Activated CD4-positive, CD25-positive, alpha-beta regulatory T cell treated with anti-CD3 and anti-CD28 coated beads, Interleukin-2, amount 50 U/mL, for 72 hours (primary cell): ENCODE results near the gene CHRNA1.

Experiments
- DNase-seq: peaks from one replicate; pipeline ENCODE4 v3.0.0; 2021

CHRNA1 gene

DNA sequence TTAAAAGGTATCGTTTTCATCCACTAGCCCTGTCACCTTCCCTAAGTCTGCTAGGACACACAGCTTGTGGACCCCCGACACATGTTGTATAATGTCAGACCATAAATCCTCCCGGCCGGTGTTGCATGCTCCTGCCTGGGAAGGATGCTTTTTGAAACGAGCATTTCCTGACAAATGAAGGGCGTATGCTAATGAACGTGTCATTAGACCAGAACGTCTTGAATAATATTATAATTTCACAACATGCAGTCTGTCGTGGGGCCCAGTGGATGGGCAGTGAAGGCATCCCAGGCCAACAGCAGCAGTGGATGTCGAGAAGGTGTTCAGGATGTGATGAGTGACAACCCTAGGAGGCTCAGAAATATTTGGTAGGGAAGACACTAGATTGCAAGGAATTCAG, 7.5 kb downstream of the CHRNA1 start:
- DNase-seq = no peak

DNA sequence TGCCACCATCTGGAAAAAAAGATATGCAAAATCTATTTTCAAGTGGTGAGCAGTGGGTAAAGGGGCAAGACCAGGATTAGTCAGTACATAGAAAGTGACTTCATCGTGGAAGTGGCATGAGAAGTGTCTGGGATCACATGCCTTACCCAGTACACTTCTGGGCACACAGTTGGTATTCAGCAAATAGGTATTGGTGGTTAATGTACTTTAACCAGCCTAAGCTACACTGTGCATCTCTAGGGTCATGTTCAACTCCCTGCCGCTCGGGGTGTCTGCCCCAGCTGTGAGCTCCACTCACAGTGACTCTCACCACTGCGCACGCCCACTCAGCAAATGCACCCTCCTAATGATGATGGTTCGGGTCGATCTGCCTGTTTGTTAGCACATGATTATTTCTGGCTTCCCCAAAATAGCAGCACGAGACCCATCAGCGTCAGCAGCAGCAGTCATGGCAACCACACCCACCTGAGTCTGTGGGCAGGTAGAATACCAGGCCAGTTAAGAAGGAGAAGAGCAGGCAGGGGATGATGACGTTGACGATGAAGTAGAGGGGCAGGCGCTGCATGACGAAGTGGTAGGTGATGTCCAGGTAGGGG, 11.1 kb downstream of the CHRNA1 start:
- DNase-seq = no peak

DNA sequence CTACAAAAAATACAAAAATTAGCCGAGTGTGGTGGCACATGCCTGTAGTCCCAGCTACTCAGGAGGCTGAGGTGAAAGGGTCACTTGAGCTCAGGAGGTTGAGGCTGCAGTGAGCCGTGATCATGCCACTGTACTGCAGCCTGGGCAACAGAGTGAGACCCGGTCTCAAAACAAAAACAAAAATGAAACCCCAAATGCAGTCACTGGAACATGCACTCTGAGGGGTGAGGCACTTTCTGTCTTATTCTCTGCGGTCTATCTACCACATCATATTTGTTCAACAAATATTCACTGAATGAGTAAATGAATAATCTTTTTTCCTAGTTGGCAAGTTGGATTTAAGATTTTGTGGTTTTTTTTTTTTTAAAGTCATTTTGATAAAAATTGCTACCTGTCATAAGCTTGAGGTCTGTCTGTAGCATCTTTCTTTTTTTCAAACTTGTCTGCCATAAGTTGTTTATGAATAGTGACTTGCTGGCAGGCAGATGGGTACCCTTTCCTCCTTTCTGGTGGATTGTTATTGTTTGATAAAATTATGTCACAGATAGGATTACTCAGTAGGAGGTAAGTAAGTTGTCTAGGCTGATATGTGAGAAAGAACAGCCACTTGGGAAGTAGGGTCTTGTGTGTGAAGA, 11.8 kb downstream of the CHRNA1 start:
- no peak for DNase-seq

DNA sequence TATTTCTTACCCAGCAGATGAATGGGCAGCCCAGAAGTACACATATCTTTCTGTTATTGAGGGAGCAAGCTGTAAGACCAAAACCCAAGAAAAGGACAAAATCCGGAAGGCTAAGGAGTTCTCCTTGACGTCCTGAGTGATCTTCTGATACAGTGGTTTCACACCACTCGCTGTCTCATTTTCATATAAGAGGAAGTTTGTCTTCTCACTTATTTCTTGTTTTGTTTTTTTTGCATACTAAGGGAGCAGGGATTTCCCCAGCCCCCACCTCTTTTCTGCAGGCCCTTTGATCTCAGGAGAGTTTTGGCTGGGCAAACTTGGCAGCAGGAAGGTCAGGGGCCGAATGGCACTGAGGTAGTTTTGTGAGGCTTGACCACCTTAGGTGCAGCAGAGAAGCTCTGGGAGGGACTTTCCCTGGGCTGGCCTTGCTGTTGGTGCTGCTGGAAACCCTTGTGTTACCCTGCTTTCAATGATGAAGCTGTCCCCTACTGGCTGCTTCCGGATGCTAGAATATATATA, 13.3 kb downstream of the CHRNA1 start:
- peak; percentile 55 for DNase-seq

DNA sequence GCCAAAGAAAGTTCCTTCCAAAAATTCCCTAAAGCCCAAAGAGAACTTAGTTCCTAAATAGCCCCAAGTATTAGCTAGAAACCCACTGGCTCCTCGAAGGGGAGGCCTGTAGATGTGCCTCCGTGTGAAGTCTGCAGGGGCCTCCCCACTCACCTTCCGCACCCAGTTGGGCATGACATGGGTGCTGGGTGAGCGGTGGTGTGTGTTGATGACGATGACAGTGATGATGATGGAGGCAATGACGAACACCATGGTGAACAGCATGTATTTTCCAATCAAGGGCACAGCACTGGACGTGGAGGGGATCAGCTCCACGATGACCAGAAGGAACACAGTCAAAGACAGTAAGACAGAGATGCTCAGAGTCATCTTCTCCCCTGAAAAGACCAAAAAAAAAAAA, 14.5 kb downstream of the CHRNA1 start:
- DNase-seq = no peak

DNA sequence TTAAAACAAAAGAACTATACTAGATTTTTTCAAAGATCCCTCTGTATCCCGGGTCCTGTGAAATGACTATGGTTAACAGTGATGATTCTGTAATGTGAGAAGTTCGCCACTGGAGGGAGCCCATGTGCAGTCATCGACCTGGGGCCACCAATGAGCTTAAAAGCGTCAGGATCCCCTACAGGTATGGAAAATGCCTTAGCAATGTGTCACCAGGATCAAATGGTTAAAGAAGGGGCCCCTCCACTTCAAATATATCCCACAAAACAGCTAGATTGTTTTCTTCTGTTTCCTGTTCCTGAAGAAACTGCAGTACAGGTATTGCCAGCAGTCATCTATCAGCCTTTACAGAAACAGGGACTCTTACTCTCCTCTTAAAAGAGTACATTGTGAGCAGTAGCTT, 15.3 kb downstream of the CHRNA1 start:
- peak; percentile 67 for DNase-seq

DNA sequence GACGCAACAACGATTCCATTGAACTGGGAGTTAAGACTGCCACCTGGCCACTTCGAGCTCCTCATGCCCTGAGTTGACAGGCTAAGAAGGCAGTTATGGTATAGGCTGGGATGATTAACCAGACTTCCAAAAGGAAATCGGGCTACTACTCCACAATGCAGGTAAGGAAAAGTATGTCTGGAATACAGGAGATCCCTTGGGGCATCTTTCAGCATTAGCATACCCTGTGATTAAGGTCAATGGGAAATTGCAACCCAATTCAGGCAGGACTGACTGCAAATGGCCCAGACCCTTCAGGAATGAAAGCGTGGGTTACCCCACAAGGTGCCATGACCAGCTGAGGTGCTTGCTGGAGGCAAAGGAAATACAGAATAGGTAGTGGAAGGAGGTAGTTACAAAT, 19.1 kb downstream of the CHRNA1 start:
- DNase-seq = no peak

DNA sequence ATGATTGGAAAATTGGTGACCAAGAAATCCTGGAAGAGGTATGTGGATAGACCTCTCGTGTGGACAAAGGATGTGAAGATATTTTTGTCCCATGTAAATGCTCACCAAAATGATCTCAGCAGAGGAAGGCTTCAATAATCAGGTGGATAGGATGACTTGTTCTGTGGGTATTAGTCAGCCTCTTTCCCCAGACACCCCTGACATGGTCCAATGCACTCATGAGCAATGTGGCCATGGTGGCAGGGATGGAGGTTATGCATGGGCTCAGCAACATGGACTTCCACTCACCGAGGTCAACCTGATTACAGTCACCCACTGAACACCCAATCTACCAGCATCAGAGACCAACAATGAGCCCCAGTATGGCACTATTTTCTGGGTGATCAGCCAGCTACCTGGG, 20.2 kb downstream of the CHRNA1 start:
- no peak for DNase-seq

DNA sequence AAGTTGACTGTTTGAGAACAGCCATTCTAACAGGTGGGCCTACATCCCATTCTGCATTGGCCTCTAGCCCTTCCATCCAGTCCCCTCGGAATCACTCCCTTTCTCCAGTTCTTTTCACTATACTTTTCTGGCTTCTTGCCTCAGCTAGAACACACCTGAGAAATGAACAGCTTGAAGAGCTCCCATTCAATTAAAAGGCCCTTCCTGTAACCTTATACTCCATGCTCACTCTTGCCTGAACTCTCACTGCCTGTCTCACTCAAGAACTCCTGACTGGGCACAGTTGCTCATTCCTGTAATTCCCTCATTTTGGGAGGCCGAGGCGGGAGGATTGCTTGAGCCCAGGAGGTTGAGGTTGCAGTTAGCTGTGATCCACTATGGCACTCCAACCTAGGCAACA, 23.6 kb downstream of the CHRNA1 start:
- no peak for DNase-seq

DNA sequence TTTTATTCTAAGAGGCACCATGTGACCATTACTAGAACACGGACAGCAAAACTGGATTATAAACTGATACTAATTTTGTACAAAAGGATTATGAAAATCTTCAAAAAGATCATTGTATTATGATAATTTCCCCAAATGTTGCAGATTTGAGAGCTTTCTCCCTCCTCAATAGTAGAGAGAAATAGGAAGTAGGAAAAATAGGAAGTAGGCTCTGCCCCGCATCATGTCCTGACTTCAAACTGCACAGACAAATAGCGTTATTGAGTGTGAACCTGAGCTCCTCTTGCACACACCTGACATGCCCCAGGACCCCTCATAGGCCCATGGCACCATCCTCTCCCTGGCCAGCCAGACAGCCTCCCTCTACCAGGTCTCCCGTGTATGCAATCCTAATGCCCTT, 25.4 kb downstream of the CHRNA1 start:
- DNase-seq = no peak

DNA sequence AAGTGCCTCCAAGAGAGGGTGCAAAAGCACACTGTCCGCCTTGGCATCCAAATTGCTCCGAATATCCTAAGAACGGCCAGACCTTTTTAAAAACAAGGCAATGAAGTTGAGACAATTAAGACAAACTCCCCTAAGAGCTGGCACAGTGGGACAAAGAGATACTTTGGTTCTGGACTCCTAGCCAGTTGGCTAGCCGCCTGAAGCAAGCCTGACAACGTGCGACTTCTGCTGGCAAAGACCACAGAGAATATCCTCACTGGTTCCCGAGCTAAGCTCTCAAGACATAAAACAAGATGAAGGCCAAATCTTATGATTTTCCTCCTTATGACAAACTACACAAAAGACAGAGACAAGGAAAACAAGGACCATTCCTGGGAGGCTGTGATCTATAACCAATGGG, 32.7 kb downstream of the CHRNA1 start:
- DNase-seq = no peak

DNA sequence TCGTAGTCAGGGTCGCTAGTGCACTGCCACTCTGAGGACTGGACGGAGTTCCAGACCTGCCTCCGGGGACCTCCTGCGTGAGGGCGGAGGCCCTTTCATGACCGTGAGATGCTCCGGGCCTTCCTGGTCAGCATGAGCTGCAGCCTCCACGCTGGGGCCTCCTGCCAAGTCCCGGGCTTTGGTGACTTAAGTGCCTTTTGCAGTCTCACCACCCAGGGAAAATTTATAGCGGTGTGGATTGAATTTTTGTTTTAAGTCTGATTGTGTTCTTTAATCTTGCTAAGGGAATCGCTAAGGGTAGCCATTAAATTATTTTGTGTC, 33.6 kb downstream of the CHRNA1 start:
- DNase-seq = no peak

DNA sequence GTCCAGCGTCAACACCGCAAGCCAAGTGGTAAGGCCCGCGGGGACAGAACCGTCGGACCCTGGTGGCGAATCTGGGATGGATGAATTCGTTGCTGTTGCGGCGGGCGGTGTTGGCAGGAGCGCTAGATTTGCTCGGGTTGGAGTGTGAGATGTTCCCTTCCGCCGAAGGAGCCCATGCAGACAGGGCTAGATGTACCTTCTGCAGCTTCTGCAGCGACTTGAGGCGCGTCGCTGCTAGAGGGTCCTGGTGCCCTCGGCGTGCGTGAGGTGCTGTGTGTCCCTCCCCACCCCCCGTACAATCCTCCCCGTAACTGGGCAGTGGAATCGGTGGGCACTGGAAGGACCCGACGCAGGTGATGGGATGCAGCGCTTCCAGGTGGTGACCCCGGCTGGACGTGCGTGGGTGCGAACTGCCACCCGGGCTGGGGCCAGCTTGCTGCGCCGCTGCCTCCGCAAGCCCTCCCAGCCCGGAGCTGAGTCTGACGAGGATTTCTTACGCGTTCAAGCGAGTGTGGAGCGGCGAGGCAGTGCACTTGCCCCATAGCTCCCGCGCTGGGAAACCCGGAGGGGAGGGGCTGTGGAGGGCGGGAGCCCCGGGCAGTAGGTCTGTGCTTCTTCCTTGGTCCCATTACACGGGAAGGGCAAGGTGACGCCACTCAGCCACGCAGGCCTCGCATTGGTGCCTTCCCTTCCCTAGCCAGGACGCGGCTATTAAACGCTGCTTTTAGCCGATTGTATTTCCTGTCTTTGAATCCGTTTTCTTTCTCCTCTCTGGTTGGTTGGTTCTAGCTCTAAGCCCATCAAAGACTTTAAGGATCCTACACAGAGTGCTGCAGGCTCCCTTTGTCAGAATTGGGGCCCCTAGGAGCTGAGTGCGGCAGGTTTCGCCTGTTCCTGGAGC, 34.2 kb downstream of the CHRNA1 start:
- DNase-seq = peak; percentile 38

DNA sequence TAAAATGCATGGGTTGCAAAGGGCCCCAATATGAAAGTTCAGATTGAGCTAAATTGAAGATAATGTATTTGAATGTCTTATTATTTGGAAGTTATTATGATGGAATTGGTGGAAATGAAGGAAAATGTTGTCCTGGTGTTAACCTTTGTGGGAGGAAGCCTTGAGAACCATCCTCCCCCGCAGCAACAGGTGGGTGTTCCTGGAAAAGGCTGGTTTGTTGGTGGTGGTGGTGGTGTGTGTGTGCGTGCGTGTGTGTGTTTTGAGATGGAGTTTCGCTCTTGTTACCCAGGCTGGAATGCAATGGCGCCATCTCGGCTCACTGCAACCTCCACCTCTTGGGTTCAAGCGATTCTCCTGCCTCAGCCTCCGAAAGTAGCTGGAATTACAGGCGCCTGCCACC, 36.2 kb downstream of the CHRNA1 start:
- DNase-seq = no peak

DNA sequence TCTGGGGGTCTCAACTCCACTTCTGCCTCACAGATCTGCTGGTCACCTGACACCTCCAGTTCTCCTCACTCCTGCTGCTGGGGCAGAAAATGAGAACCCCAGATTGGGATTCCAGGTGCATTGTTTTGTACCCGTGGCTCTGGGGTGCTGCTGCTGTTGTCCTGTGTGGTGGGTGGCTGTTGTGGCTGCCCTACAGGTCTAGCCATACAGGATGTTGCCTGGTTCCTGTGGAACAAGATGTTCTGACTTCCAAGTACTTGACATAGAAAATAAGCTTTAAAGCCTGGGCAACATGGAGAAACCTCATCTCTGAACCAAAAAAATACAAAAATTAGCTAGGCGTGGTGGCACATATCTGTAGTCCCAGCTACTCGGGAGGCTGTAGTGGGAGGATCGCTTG, 38.1 kb downstream of the CHRNA1 start:
- no peak for DNase-seq

DNA sequence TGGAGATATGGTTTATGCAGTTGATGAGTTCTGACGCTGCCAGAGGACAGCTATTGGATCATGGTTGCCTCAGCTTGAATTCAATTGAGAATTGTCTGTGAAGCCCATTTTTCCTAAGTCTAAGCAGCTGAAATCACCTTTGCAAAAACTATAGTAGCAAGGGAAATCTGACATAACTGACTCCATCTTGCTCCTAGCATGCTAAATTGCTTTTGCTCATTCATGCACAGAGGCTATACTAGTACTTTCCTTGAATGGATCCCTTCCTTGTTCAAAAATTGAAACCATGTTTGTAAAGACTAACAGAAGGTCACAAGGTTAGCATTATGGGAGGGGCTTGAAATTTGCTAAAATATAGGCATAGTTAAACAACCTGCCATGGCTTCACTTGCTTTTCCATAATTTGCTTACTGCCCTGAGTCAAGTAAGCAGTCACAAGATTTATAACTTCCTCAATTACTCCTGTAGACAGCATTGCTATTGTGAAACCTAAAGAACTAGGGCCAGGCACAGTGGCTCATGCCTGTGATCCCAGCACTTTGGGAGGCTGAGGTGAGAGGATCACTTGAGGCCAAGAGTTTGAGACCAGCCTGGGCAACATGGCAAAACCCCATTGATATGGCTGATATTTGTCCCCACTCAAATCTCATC, 41.2 kb downstream of the CHRNA1 start:
- DNase-seq = no peak

DNA sequence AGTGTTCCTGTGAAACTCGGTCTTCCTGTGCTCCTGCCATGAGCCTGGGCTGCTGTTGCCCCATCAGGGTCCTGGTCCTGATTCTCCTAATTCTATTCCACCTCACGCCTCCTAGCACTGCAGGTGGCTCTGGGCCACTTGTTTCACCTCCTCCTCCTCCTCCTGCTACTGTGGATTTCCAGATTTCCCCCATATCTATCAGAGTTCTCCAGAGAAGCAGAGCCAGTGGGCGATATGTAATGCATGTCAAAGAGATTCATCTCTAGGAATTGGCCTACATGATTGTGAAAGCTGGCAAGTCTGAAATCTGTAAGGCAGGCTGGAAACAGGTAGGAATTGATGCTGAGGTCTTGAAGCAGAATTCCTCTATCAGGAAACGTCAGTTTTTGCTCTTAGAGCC, 45.3 kb downstream of the CHRNA1 start:
- no peak for DNase-seq

DNA sequence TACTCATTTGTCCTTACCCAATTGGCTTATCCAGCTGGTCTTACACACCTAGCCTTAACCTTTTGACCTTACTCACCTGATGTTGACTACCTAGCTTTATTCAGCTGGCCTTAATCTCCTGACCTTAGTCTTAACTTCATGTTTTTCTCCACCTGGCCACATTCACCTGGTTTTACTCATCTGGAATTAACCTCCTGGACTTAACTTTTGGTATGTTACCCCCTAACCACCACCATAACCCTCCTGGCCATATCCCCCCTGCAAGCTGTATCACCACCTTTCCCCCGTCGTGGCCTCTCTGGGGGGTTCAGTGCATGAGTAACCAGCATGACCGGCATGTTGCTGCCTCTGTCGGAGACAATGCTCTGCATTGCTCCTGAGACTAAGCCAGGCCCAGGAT, 45.7 kb downstream of the CHRNA1 start:
- DNase-seq = no peak

DNA sequence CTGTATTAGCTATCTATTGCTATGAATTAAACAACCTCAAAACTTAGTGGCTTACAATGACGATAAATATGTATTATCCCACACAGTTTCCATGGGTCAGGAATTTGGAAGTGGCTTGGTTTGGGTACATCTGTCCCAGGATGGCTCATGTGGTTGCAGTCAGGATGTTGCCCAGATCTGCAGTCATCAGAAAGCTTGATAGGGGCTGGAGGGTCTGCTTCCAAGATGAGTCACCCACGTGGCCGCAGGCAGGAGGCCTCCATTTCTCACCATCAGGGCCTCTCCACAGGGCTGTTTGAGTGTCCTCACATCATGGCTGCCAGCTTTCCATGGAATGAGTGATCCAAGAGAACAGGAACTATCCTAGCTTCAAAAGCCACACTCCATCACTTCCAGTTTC, 46.4 kb downstream of the CHRNA1 start:
- DNase-seq = no peak

DNA sequence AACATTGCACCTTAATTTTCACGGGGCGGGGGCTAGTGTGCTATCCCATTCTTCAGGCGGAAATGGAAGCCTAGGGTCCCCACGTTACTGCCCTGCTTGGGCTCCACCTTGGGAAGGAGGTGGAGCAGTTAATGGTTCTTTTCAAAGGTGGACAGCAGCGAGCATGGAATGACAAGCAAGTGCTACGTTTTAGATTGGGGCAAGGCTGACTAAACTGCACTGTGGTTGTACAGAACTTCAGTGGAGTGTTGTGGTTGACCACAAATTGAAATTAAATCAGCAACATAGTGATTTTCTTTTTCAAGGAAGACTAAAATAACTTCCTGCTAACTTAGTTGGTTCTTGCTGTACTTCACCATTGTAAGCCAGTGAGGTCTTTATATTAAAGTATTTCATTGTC, 47.0 kb downstream of the CHRNA1 start:
- DNase-seq = no peak

DNA sequence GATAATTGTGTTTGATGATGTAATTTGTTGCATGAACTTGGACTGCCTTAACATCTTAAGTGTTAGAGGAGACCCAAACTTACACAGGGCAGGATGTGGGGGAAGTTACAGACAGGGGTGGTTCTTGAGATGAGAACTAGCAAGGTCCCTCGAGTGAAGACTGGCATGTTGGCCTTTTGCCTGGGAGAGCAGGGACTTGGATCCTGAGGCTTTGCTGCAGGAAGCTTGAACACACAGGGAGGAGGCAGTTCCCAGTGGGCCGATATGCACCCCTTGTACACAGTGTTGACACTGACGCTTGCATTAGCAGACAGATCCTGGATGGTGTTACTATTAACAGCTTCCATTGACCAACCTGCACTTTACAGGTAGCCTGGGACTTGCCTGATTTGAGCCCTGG, 47.5 kb downstream of the CHRNA1 start:
- no peak for DNase-seq

DNA sequence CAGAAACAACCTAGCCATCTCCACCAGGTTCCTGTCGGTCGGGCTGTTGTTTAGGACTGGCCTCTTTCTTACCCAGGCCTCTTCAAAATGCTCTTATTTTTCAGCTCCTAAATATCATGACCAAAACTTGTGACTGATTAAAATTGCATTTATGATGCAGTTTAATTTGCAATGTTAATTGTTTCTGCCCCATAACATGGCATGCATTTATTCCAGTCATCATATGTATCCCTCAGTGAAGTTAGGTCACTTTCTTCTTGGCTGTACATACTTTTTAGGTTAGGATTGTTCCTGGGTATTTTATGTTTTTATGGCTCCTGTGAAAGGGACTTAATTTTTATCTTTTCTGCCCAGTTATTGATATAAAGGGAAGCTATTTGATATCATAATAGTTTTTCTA, 50.6 kb downstream of the CHRNA1 start:
- DNase-seq = no peak

DNA sequence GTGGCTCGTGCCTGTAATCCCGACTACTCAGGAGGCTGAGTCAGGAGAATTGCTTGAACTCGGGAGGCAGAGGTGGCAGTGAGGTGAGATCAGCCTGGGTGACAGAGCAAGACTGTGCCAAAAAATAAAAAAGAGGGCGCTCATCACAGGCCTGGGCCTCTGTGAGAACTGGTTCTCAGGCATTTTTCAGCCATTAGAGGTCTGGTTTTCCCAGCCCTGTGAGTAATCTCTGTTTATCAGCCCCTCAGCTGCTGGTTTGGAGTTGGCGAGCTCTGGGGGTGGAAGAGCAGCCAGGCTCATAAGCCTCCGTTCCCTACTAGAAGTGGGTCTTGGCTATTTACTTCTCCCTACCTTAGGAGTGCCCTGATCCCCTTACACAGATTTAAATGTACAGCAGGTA, 53.1 kb downstream of the CHRNA1 start:
- no peak for DNase-seq
